CD4-positive, alpha-beta T cell treated with Interleukin-6 for 4 hours (primary cell): ENCODE results near the gene TRIM49D2.
"Not testable (repeated sequence)": the region's sequence is repeated elsewhere in the genome, so short reads cannot be mapped to it uniquely, and the experiment has no call there.

Experiments
- DNase-seq: peaks from one replicate; pipeline ENCODE4 v3.0.0-alpha.2; 2020; ENCODE audit warnings: mixed read lengths

The TRIM49D2 gene, protein sequence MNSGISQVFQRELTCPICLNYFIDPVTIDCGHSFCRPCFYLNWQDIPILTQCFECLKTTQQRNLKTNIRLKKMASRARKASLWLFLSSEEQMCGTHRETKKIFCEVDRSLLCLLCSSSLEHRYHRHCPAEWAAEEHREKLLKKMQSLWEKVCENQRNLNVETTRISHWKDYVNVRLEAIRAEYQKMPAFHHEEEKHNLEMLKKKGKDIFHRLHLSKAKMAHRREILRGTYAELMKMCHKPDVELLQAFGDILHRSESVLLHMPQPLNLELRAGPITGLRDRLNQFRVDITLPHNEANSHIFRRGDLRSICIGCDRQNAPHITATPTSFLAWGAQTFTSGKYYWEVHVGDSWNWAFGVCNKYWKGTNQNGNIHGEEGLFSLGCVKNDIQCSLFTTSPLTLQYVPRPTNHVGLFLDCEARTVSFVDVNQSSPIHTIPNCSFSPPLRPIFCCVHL

GRCh38 chr11:89923764-89924163 lies at the start of gene TRIM49D2:
Gene TRIM49D2, plus strand, starts transcription at chr11:89924064. Its CDS starts 2,698 bp downstream, at chr11:89926762.
- not testable (repeated sequence) for DNase-seq

- not testable (repeated sequence) for DNase-seq
Measured at GRCh38 chr11:89877511-89877910, 46.4 kb upstream of the TRIM49D2 start.

DNA sequence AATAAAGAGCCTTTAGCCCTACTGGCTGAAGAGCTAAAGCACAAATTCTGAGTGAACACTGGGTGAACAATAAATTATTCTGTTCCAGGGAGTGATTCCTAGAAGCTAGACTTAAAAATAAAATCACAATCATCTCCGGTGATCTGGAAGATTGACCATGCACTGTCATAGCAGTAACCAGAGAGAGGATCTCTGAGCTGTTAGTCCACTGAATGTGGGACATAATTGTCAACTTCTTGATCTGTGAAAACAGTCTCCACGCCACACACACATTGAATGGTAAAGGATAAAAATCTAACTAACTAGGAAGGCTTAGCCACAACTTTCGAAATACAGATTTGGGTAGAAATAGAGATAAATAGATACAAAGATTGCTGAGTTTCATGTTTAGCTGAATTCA lies 30.6 kb upstream of the TRIM49D2 start:
- DNase-seq: not testable (repeated sequence)

DNA sequence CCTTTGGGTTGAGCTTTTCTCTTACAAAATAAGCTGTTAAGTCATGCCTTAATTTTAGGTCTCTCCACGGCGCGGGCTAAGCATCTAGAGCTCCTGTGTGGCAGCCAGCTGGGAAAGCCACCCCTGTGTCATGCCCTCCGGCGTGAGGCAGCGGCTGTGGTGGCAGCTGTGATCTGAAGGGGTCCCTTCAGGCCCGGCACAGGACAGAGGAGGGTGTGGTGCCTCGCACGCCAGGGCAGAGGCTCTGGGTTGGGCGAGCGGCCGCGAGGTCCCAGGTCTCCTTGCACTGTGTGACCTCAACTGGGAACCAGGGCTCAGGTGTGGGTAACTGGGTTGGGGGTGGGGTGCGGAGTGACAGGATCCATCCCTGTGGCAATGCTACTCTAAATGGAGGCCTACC lies 23.1 kb upstream of the TRIM49D2 start:
- not testable (repeated sequence) for DNase-seq

DNA sequence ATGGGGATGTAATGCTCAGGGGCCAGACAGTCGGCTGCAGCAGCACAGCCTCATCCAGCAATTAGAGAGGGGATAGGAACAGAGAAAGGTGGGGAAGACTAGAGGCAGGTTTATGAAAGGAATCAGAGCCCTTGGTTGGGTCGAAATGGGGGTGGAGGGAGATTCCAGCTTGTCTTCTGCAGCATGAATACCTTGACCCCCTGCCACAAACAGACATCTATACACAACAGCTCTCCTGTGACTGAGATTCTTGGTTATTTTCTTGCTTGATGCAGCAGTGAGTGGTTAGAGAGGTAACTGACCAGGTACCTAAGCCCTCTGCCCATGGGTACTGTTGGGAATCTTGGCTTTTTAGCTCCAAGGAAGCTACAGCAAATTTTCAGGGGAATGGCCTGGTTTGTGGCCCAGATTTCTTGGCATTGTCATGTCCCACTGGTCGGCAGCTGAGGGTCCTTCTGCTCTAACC lies 1.6 kb upstream of the TRIM49D2 start, which contains the start of gene TRIM49D1:
TSS of gene TRIM49D1 (minus strand) at position 51 of the 466 bp plus-strand sequence. CDS start 4,535 bp downstream, outside the sequence.
- DNase-seq: no peak

DNA sequence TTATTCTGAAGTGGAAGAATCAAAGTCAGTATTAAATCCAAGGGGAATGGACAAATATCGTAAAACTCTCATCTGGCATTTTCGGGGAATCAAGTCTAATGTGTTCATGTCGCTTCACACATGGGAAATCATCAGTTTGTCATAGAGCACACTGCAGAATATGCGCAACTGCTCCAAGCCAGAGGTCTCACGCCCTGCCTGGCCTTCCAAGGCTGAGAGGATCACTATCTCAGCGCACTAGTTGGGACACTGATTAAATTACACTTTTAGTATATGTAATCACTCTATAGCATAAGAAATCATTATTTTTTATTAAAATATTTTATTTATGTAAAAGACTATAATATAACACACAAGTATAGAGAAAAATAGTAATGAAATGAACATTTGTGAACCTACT lies 37.0 kb downstream of the TRIM49D2 start:
- DNase-seq: not testable (repeated sequence)

- DNase-seq: not testable (repeated sequence)
Measured at GRCh38 chr11:89965737-89966136, 41.9 kb downstream of the TRIM49D2 start, which contains the start of gene TRIM64. Gene TRIM64, plus strand, starts transcription at chr11:89966037. Its CDS starts 2,467 bp downstream, at chr11:89968504.
